ENCODE data around the gene GIGYF2.
A peak's percentile ranks its signal among the peaks of the same experiment; 100 is the strongest.
"Not testable (repeated sequence)": the region's sequence is repeated elsewhere in the genome, so short reads cannot be mapped to it uniquely, and the experiment has no call there.

Gene GIGYF2

GRCh38 chr2:232831496-232831895 lies 134.4 kb downstream of the GIGYF2 start:
- FAIRE-seq, result no peak

GRCh38 chr2:232833830-232834229 lies 136.7 kb downstream of the GIGYF2 start:
- no peak for FAIRE-seq

GRCh38 chr2:232835687-232836208 lies 138.6 kb downstream of the GIGYF2 start:
- FAIRE-seq, result no peak

GRCh38 chr2:232836934-232837333 lies 139.8 kb downstream of the GIGYF2 start:
- no peak for FAIRE-seq

DNA sequence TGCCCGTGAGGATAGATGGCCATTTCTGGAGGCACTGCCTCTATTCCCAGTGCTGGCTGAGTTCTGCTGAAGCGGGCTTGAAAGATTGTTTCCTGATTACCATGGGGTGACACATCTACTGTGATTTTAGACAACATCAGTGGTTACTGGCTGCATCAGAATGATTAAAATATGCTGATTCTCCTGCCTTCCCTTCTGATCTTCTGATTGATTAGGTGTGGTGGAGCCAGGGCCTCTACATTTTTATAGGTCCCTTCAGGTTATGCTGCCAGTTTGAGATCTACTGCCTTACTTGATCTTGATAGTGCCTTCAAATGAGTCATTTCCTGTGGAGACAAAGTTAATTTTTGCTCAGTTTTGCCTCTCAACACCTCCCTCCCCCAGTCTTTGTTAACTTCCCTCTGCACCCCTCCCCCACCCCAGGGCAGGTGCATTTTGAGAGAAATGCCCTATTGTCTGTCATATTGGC lies 141.3 kb downstream of the GIGYF2 start:
- FAIRE-seq, result no peak

GRCh38 chr2:232839411-232840079 lies 142.4 kb downstream of the GIGYF2 start:
- peak; percentile 9 for FAIRE-seq

- no peak for FAIRE-seq
Observed at GRCh38 chr2:232842689-232843088, 145.6 kb downstream of the GIGYF2 start.

DNA sequence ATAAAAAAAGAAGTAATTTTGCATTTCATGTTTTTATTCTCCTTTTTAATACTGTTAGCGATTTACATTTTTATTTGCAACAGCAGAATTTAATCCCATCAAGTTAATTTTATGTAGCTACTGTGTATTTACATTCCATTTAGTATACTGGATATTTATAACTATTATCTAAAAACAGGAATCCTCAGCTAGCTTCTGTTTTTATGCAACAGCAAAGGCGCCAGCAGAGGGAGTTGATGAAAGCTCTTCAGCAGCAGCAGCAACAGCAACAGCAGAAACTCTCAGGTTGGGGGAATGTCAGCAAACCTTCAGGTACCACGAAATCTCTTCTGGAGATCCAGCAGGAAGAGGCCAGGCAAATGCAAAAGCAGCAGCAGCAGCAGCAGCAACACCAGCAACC lies 146.7 kb downstream of the GIGYF2 start:
- no peak for FAIRE-seq

- FAIRE-seq, result no peak
Observed at GRCh38 chr2:232846055-232846454, 148.9 kb downstream of the GIGYF2 start.

GRCh38 chr2:232850039-232850438 lies 152.9 kb downstream of the GIGYF2 start:
- no peak for FAIRE-seq

DNA sequence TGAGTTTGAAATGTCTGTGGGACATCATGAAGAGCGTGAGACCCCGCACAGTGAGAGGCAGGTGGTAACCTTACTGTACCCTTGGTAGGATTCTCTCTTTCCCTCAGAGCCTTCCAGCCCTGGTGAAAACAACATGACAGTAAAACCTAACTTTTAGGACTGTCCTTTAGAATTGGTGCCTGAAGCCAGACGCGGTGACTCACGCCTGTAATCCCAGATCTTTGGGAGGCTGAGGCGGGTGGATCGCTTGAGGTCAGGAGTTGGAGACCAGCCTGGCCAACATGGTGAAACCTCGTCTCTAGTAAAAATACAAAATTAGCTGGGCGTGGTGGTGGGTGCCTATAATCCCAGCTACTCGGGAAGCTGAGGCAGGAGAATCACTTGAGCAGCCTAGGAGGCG lies 154.9 kb downstream of the GIGYF2 start:
- not testable (repeated sequence) for FAIRE-seq

DNA sequence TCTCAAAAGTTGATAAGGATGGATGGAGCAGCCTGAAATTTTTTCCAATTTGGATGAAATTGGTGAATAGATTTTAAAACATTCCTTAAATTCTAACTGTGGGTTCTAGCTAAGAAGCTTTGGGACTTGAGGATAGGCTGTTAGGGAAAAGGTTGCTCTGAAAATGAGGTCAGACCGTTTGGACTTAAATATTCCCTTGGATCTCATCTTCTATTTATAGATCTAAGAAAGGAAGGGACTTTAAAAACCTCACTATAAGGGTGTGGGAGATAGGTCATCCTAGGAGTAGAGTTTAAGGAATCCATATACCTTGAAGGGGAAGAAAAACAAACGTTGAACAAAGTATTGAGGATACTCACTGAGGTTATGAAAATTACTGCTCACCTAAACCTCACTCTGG lies 155.5 kb downstream of the GIGYF2 start:
- no peak for FAIRE-seq

DNA sequence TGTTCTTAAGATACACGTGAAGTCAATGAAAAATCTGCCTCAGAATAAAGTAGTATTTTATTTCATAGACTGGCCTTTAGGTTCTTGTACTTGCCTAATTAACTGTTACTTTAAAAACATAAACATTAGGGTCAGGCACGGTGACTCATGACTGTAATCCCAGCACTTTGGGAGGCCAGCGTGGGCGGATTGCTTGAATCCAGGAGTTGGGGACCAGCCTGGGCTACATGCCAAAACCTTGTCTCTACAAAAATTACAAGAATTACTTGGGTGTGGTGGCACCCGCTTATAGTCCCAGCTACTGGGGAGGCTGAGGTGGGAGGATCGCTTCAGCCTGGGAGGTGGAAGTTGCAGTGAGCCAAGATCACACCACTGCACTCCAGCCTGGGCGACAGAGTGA lies 157.0 kb downstream of the GIGYF2 start:
- no peak for FAIRE-seq

DNA sequence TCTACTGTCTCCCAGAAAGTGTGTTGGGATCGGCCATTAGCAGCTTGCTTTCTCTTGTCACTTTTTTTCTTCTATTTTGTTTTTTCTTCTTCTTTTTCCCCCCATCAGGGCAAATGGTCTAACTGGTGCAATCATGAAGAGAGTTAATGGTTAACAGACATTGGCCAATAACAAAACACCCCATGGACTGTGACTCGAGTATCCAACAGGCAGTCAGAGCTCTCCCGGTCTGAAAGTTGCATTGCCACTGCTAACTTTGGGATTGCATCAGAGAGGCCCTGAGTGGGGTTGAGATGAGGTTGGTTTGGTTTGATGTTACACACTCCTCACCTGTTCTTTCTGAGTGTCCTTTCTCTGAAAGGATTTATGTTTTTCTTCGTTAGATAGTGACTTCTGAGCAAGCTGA lies 160.0 kb downstream of the GIGYF2 start:
- no peak for FAIRE-seq

GRCh38 chr2:232859385-232859916 lies 162.3 kb downstream of the GIGYF2 start:
- no peak for FAIRE-seq

DNA sequence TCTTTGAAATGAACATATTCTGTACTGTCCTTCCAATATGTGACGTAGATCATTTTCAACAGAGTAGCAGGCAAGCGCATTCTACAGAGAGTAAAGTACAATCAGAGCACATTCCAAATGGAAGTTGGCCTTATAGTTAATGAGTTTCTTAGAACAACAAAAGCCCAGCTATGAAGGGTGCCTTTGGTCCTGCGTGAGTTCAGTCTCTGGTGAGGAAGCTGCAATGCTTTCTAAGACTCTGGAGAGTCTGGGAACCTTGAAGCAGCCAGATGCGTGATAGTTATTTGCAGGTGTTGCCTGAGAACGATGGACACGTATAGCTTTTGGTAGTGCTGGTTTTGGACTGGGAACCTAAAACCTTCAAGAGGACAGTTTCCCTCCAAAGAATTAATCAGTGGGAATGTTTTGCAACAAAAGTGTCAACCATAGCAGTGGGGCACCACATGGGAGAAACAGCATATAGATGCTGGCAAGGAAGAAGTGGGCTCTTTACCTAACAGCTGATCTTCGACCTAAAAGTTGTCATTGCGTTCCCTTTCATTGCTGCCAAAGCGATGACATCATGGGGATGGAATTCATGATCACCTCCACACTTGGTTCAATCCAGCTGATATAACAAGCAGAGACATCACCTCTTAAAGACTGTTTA lies 163.6 kb downstream of the GIGYF2 start:
- no peak for FAIRE-seq

- no peak for FAIRE-seq
Observed at GRCh38 chr2:232861353-232861752, 164.2 kb downstream of the GIGYF2 start.

DNA sequence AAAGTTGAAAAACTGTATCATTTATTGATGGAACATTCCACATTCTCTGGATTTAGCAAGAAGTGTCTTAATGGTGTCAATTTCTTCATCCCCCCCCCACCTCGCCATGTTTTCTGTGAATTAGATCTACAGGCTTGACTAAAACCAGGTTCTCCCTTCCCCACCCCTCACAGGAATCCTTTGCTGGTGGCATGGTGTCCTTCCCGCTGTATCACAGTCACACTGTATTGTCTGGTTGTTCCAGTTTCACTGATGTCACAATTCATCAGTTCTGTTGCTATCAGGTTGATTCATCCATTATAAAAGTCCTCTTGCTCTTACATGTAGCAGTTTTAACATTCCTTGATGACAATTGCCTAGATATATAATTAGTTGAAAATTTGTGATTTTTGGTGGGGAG lies 166.9 kb downstream of the GIGYF2 start:
- no peak for FAIRE-seq

- FAIRE-seq, result no peak
Observed at GRCh38 chr2:232865165-232865564, 168.0 kb downstream of the GIGYF2 start.

DNA sequence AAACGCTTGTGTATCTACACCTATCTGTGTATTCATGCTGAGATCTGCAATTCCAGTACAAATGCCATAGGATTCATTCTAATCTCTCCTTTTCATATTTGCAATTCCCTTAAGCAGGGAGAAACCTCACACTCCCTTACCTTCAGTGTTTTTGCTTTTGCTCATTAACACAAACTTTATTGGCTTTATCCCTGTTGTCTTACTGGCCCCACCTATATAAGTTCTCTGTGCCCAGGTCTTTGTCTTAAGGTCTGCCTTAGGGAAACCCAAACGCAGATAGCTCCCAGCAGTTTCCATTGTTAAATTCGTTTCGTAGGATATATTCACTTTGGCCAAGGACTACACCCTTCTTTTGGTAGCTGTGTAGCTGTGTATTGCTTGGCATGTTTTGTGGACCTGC lies 169.0 kb downstream of the GIGYF2 start:
- no peak for FAIRE-seq

DNA sequence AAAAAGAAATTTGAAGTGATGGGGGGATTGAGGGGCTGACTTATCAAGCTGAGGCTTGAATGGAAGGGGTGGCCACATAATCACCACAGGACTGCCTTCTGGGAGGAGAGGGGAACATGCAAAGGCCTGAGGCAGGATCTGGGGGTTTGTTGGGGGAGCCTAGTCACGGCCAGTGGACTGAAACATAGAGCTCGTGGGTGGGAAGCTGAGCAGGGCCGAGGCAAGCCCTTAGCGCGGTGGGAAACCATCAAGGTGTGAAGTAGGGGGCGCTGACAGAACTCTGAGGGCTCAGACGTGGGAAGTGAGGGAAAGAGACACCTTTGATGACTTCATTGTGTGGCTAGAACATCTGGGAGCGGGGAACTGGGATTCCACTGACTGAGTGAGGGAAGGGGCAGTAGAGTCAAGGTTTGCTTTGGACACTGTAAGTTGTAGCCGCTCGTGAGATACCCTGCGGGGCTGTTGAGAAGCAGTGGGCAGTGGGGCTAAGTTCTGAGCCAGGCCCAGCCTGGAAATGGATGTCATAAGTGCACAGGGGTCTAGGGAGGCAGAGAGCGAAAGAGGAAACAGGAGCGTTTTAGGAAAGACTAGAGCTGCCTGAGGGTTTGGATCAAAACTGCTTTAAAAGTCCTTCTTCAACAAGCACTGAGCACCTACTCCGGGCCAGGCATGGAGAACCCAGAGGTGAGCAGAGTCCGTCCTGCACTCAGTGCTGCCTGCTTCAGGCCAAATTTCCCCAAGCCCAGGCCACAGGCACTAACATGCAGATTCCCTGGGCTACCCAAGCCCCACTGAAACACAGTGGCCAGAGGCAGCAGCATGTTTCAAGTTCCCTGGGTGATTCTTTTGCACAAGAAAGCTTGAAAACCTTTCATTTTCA lies 172.2 kb downstream of the GIGYF2 start:
- FAIRE-seq, result no peak

- FAIRE-seq, result no peak
Observed at GRCh38 chr2:232870018-232870765, 173.1 kb downstream of the GIGYF2 start, which contains the start of gene SNORC. TSS of gene SNORC (plus strand) at chr2:232870264. CDS start at chr2:232870342, 78 bp downstream.

Data from islet of Langerhans (tissue), 1 donor.